Small intestine (tissue), 7 donors: ENCODE results near the gene POLDIP2. TPM values are rescaled to one million over a fixed set of nuclear protein-coding genes. Genes with fewer than 3 reads are reported as not detected.

ENCODE experiments used
- DNase-seq, 2 donors: peaks; one replicate each; pipeline versions ENCODE4 v3.0.0 to v3.0.0-alpha.2; 2013
- FAIRE-seq: peaks from 2 replicates; lab custom pipeline; 2012; peaks lifted over from hg19 to GRCh38; lab: Jason Lieb, UNC
- H3K27ac ChIP-seq, 3 donors: one replicate each; pipeline ENCODE4 v1.5.1; 2013; ENCODE audit warnings: low read length in 2 of 3, mild to moderate bottlenecking in 2 of 3, control low read depth in 1 of 3, inconsistent platforms in 1 of 3, low read depth in 1 of 3, moderate library complexity in 1 of 3
- H3K27me3 ChIP-seq, 3 donors: one replicate each; pipeline ENCODE4 v1.6.1; 2013; ENCODE audit warnings: low read length in 3 of 3, inconsistent platforms in 1 of 3; ENCODE audit not compliant: control insufficient read depth in 3 of 3, insufficient read depth in 3 of 3
- H3K36me3 ChIP-seq, 3 donors: one replicate each; pipeline ENCODE4 v1.6.1; 2013; ENCODE audit warnings: low read length in 3 of 3, inconsistent platforms in 1 of 3, low read depth in 1 of 3, mild to moderate bottlenecking in 1 of 3, moderate library complexity in 1 of 3; ENCODE audit not compliant: control insufficient read depth in 3 of 3, insufficient read depth in 2 of 3
- H3K4me1 ChIP-seq, 3 donors: one replicate each; pipeline ENCODE4 v1.6.1; 2013; ENCODE audit warnings: low read length in 2 of 3, inconsistent platforms in 1 of 3, low read depth in 1 of 3, mild to moderate bottlenecking in 1 of 3, moderate library complexity in 1 of 3; ENCODE audit not compliant: control insufficient read depth in 3 of 3, insufficient read depth in 2 of 3
- H3K4me3 ChIP-seq, 3 donors: one replicate each; pipeline ENCODE4 v1.5.1; 2013; ENCODE audit warnings: low read length in 3 of 3, control low read depth in 1 of 3, inconsistent platforms in 1 of 3, low read depth in 1 of 3, mild to moderate bottlenecking in 1 of 3, moderate library complexity in 1 of 3
- H3K9me3 ChIP-seq, 2 donors: one replicate each; pipeline ENCODE4 v1.6.1; 2013; ENCODE audit warnings: low read depth in 1 of 2, low read length in 1 of 2; ENCODE audit not compliant: control insufficient read depth in 2 of 2, insufficient read depth in 1 of 2
- WGBS, 3 donors: extraction: QIAGEN DNeasy Blood & Tissue Kit; methylation state at CpG; one replicate each; pipeline ENCODE4 v1.1.7; 2013; 5-methylcytosine and 5-hydroxymethylcytosine counted together
- polyA plus RNA-seq, 4 donors: library from polyadenylated mRNA; stranded (reverse) in 3 of 4; unstranded in 1 of 4; fragments of 200-250 nt in 3 of 4; fragments of 120-200 nt in 1 of 4; gene quantifications; one replicate each; pipeline versions ENCODE4 v1.2.1 to v1.2.3, GENCODE V29; 2013
- donor health status: healthy with polysubstance abuse.
- donor health status: control.
- donor health status: control.
- donor health status: Bipolar disorder and iron deficiency.
- donor health status: healthy.

POLDIP2 gene
- polyA plus RNA-seq, 4 donors = 61.5 to 73.2 (median 68.7) TPM

DNA sequence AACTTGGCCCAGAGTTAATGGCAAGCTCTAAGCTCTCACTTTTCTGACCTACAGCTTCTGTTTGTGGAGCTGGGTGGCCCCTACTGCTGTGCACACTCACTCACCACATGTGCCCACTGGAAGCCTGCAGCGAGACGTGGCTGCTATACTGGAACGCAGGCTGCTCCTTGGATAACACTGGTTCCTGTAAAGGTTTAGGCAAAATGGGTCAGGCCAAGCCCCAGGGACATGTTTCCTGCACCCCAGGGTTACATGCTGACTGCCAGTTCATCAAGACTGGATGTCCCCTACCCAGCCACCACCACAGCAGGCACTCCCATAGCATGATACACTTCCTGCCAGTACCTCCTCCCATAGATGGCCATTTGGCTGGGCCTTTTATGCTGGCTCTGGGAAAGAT, 8.3 kb downstream of the POLDIP2 start:
- Histone ChIP-seq H3K36me3 (peaks cover 18 to 90% (median 23%) of the 10 kb centered on the region in 3 donors), H3K9me3 (no peaks in the 10 kb centered on the region), H3K4me3 (no peak overlapping the region), H3K27ac (no peak overlapping the region), H3K4me1 (no peaks in the 10 kb centered on the region), H3K27me3 (no peaks in the 10 kb centered on the region)
- FAIRE-seq = no peak
- WGBS, 3 donors = 75 to 96% (median 80%) methylated on average over 3 of the region's 3 CpGs
- DNase-seq = no peak

DNA sequence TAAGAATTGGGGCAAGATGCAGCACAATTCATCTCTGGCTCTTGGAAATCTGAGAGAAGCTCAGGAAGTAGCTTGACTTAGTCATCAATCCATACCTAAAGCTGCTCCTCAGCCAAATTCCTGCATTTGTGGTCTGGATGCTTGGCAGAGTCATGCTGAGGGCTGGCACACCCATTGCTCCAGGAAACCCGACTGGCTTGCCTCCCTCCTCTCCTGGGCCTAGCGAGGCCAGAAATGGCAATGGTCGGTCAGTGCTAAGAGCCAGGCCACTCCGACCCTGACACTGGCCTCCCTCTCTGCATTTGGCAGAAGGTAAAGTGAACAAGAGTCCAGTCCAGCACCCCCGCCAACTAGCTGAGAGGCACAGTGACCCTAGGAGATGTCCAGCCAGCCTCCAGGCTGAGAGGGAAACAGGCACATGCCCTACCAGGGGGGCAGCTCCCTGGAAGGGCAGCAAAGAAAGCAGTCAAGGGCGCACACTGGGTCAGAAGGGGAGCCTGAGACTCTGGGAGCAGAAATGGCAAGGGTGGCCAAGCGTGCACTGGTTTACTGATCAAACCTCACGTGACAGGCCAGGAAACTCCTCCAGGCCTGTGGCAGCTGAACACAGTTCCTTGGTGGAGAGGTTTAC, 10.0 kb downstream of the POLDIP2 start:
- no peak overlapping the region for H3K27ac ChIP-seq

DNA sequence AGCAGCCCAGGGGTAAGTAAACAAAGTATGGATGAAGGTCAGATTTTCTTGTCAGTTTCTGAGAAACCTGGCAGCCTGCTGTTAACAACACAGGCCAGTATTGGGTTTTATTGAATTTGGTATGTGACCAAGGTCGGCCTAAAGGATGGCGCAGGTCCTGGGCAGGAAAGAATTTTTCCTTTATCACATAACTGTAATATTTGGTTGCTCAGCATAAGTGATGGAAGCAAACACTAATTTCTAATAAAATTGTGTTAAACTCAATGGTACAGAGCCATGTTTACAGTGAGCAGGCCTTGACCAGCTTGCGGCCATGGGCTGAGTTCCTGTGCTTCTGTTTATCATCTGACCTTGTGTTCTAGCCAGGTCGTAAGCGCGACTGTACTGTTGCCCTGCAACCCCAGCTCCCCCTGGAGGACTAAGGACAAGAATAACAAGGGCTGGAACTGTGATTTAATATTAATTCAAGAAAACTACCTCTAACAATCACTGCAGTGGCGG, 10.5 kb downstream of the POLDIP2 start:
- Histone ChIP-seq H3K27me3 (no peaks in the 10 kb centered on the region), H3K4me3 (no peak overlapping the region), H3K9me3 (no peaks in the 10 kb centered on the region), H3K27ac (no peak overlapping the region), H3K4me1 (no peaks in the 10 kb centered on the region), H3K36me3 (peaks cover 7 to 93% (median 34%) of the 10 kb centered on the region in 3 donors)
- FAIRE-seq (no peak), DNase-seq (peak in 1 of 2 donors; percentile 38)
- WGBS, 3 donors = 58 to 68% (median 67%) methylated on average over 7 of the region's 7 CpGs

More for the DNA sequence above, 10.0 kb downstream of the POLDIP2 start:
- Histone ChIP-seq H3K9me3 (no peaks in the 10 kb centered on the region), H3K4me3 (no peak overlapping the region), H3K4me1 (no peaks in the 10 kb centered on the region), H3K36me3 (peaks cover 9 to 92% (median 28%) of the 10 kb centered on the region in 3 donors), H3K27me3 (no peaks in the 10 kb centered on the region)
- FAIRE-seq (no peak), DNase-seq (no peak)
- 87 to 89% (median 88%) methylated on average over 8 of the region's 8 CpGs for WGBS, 3 donors

DNA sequence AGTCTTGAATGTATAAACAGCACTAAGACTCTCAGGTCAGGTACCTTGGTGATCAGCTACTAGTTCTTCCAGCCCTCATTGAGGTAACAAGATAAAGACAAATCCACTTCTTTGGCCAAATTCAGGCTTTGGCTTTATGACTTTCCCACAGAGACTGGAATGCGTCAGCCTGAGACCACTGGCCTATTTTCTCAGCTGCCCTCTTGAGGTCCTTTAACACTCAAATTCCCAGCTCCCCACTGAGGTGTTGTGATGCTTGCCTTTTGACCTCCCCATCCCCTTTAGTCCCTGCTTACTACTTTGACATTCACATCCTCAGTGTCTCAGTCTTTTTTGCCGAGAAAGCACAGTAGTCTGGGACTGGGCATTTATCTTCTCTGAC, 11.1 kb downstream of the POLDIP2 start:
- H3K36me3 ChIP-seq = peaks cover 11 to 93% (median 33%) of the 10 kb centered on the region in 3 donors
- no peaks in the 10 kb centered on the region for H3K9me3 ChIP-seq
- no peak for FAIRE-seq
- no peak overlapping the region for H3K27ac ChIP-seq
- no peaks in the 10 kb centered on the region for H3K4me1 ChIP-seq
- WGBS, 3 donors = 81 to 99% (median 90%) methylated on average over 2 of the region's 2 CpGs
- no peak overlapping the region for H3K4me3 ChIP-seq
- DNase-seq = no peak
- no peaks in the 10 kb centered on the region for H3K27me3 ChIP-seq

DNA sequence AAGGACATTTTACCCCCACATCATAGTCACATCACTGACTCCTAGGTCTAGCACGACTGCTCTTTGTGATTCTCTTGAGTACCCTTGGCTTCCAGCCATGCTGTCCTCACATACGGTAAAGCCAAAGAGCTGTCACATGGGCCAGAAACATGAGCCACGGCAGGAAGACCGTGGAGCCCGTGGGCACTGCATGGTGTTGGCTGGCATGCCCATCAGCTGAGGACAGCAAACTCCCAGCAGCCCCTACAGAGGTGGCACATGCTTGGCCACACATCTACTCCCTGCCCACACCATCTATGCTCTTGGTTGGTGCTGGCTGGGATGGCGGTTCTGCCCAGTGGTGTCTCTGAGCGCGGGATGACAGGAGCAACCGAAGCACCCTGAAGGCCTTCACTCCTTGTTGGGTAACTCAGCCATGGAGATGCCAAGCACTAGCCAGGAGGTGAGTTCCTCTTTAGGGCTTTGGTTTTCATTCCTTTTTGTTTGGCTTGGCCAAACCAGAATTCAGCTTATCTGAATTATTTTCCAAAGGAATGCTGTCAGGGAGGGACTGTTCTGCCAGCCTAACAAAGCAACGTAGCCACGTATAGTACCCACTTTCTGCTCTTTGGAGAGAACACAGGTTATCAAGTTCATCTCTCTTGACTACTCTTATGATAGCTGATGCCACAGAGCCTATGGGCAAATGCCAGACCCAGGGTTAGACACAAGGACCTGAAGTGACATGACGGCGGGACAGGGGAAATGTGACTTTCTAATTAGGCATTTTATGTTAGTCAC, 11.7 kb downstream of the POLDIP2 start:
- FAIRE-seq = no peak
- no peaks in the 10 kb centered on the region for H3K4me1 ChIP-seq
- H3K4me3 ChIP-seq = no peak overlapping the region
- H3K27ac ChIP-seq = no peak overlapping the region
- no peak for DNase-seq
- 76 to 82% (median 80%) methylated on average over 13 of the region's 13 CpGs for WGBS, 3 donors
- peaks cover 13 to 93% (median 30%) of the 10 kb centered on the region in 3 donors for H3K36me3 ChIP-seq
- H3K27me3 ChIP-seq = no peaks in the 10 kb centered on the region
- H3K9me3 ChIP-seq = no peaks in the 10 kb centered on the region

DNA sequence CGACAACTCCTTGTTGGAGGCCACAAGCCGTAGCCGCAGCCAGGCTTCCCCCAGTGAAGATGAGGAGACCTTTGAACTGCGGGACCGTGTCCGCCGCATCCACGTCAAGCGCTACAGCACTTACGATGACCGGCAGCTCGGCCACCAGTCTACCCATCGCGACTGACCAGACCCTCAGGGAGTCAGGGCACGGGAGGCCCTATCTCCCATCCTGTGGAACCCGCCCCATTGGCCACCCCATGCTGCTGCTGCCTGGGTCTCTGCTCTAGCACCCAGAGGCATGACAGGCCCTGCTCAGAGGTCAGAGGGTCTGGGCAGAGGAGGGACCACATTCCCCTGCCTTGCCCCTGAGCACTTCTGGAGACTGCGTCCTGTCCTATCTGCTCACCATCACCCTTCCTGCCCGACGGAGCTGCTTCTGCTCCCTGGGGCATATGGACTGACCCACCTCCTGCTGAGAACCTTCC, 12.9 kb downstream of the POLDIP2 start:
- Histone ChIP-seq H3K4me1 (no peaks in the 10 kb centered on the region), H3K4me3 (no peak overlapping the region), H3K27ac (no peak overlapping the region), H3K27me3 (no peaks in the 10 kb centered on the region), H3K9me3 (no peaks in the 10 kb centered on the region), H3K36me3 (peaks cover 13 to 93% (median 26%) of the 10 kb centered on the region in 3 donors)
- WGBS, 3 donors = 89 to 92% (median 91%) methylated on average over 19 of the region's 19 CpGs
- DNase-seq (no peak), FAIRE-seq (no peak)

DNA sequence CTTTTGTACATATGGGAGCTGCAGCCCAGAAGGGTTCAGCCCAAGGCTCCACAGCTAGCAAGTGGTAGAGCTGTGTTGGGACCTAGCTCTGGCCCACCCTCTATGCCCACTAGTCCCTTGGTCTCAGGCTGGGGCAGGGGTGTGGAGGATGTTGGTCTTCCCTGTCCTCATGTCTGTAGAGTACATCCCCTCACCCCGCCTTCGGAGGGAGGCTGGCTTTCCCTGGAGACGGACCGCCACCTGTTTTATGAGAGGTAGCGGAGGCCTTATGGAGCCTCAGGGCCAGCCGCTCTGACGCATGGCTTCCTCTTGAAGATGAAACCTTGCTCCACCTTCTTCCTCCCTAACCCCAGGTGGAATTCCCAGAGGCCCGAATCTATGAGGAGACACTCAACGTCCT, 13.3 kb downstream of the POLDIP2 start:
- H3K9me3 ChIP-seq = no peaks in the 10 kb centered on the region
- H3K4me1 ChIP-seq = no peaks in the 10 kb centered on the region
- DNase-seq (no peak), FAIRE-seq (no peak)
- no peak overlapping the region for H3K27ac ChIP-seq
- H3K36me3 ChIP-seq = peaks cover 12 to 93% (median 26%) of the 10 kb centered on the region in 3 donors
- 87 to 95% (median 90%) methylated on average over 9 of the region's 9 CpGs for WGBS, 3 donors
- no peaks in the 10 kb centered on the region for H3K27me3 ChIP-seq
- no peak overlapping the region for H3K4me3 ChIP-seq

DNA sequence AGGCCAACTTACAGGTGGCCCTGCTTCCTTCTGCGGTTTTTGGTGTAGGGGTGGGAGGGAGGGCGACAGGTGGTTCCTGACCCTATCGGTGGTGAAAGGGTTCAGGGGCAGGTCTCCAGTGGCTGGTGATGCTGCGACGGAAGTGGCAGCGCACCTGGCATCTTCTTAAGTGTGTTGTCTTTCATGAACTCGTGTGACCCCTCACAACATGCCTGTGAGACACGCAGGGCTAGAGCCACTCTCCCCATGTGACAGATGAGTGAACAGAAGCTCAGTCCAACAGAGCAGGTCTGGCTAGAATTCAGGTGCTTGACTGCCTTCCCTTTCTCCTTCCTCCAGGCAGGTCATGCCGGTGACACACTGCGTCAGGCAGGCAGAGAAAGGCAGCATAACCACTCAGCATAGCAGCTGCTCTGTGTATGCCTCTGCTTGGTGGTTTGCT, 13.8 kb downstream of the POLDIP2 start:
- H3K4me3 ChIP-seq = no peak overlapping the region
- FAIRE-seq (no peak), DNase-seq (no peak)
- WGBS, 3 donors = 74 to 84% (median 80%) methylated on average over 10 of the region's 10 CpGs
- no peaks in the 10 kb centered on the region for H3K4me1 ChIP-seq
- no peak overlapping the region for H3K27ac ChIP-seq
- no peaks in the 10 kb centered on the region for H3K9me3 ChIP-seq
- H3K36me3 ChIP-seq = peaks cover 9 to 94% (median 26%) of the 10 kb centered on the region in 3 donors
- no peaks in the 10 kb centered on the region for H3K27me3 ChIP-seq
